SJCRH30 (cell line): ENCODE data around the gene DIP2B. TPM values are rescaled to one million over a fixed set of nuclear protein-coding genes. Genes with fewer than 3 reads are reported as not detected.
A peak's percentile ranks its signal among the peaks of the same experiment; 100 is the strongest.

ENCODE experiments used
- DNase-seq, 2 experiments: peaks; one replicate each; pipeline ENCODE4 v3.0.0-alpha.2; 2015 to 2020
- H3K27ac ChIP-seq: fragments of 250-450 bp; sonication (Bioruptor Pico); 2 replicates; pipeline ENCODE4 v1.5.1; 2020; ENCODE audit warnings: mild to moderate bottlenecking, moderate library complexity
- H3K27me3 ChIP-seq: fragments of 250-450 bp; sonication (Bioruptor Pico); 2 replicates; pipeline ENCODE4 v1.5.1; 2020; ENCODE audit warnings: mild to moderate bottlenecking, moderate library complexity
- H3K36me3 ChIP-seq: fragments of 250-450 bp; sonication (Bioruptor Pico); 2 replicates; pipeline ENCODE4 v1.5.1; 2020; ENCODE audit warnings: mild to moderate bottlenecking, moderate library complexity
- H3K4me1 ChIP-seq: fragments of 250-450 bp; sonication (Bioruptor Pico); 2 replicates; pipeline ENCODE4 v1.5.1; 2020; ENCODE audit warnings: mild to moderate bottlenecking, moderate library complexity
- H3K4me3 ChIP-seq: fragments of 250-450 bp; sonication (Bioruptor Pico); 2 replicates; pipeline ENCODE4 v1.5.1; 2020; ENCODE audit warnings: mild to moderate bottlenecking, moderate library complexity
- H3K9me3 ChIP-seq: fragments of 250-450 bp; sonication (Bioruptor Pico); replicated peaks from 2 replicates; pipeline ENCODE4 v1.5.1; 2020; ENCODE audit warnings: mild to moderate bottlenecking, moderate library complexity
- total RNA-seq: library from RNA; depleted of rRNA; stranded (reverse); fragments of >200 nt; shearing (Covaris generic); gene quantifications from 2 replicates; pipeline ENCODE4 v1.2.3, GENCODE V29; 2014

Gene DIP2B
- total RNA-seq, 1 experiment from 2014 or later: 37.1 TPM

DNA sequence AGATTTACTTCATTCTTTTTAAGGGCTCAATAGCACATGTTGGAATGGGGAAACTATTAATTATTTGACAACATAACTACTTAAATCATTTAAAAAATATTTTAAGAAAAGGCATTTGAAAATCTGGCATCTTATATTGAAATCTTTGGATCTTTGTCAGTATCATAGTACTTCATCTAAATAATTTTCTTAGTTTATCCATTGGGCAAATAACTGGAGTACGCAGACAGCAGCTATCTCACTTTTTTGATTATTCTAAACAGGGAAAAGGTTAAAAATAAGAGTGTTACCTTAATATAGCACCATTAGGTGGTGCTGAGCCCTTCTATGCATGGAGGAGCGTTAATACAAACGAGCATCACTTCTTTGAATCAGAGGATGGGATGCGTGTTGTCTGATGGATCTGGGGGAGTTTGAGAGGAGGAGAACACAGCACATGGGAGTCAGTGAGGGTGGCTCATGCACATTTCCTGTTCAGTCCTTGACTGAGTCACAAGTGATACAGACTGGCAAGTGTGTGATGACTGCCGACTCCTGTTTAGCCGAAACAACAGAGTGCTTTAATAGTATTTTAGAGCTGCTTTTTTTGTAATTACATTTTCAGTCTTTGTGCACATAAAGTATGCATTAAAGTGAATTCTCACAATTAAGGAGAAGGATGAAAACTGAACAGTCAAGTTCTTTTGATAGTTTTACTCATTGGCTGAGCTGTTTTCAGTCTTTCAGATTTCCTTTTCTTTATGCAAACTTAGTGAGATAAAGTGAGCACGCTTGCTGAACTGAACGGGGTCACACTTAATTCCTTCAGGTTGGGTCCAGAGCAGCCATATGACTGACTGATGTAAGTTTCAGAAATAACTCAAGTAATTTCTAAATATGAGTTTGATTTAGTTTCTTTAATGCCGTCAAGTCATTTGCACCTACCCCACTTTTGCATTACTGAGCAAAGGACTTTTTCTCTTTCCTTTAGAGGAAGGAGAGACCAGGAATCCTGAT is 92.7 kb downstream of the DIP2B start:
- no peaks in the 10 kb centered on the region for H3K4me1 ChIP-seq
- H3K9me3 ChIP-seq: no peaks in the 10 kb centered on the region
- H3K27ac ChIP-seq: no peak overlapping the region
- no peaks in the 10 kb centered on the region; the same call in 1 of the 2 replicates for H3K36me3 ChIP-seq
- no peaks in the 10 kb centered on the region for H3K27me3 ChIP-seq
- no peak overlapping the region for H3K4me3 ChIP-seq
- peak in 1 of 2 experiments; percentile 18 for DNase-seq

DNA sequence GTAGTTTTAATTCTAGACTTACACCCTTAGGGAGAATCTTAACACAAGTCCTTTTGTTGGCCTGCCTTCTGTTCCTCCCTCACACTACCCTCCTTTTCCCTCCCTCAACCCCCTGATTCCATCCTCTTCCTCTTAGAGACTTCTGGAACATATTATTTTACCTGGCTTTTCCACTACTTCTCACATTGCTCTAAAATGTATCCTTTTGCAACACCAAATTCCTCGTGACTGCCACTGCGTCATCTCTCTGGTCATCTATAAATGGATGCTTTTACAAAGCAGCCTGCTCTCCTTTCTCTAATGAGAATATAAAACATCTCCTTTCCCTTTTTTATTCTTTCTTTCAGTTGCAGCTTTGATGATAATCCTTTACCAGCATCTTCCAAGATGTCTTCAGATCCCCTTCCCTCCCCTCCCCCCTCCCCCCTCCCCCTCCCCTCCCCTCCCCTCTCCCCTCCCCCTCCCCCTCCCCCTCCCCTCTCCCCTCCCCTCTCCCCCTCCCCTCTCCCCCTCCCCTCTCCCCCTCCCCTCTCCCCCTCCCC is 93.6 kb downstream of the DIP2B start:
- Histone ChIP-seq H3K27me3 (no peaks in the 10 kb centered on the region), H3K36me3 (no peaks in the 10 kb centered on the region; the same call in 1 of the 2 replicates), H3K4me3 (no peak overlapping the region), H3K27ac (no peak overlapping the region), H3K4me1 (no peaks in the 10 kb centered on the region), H3K9me3 (no peaks in the 10 kb centered on the region)
- DNase-seq: no peak

DNA sequence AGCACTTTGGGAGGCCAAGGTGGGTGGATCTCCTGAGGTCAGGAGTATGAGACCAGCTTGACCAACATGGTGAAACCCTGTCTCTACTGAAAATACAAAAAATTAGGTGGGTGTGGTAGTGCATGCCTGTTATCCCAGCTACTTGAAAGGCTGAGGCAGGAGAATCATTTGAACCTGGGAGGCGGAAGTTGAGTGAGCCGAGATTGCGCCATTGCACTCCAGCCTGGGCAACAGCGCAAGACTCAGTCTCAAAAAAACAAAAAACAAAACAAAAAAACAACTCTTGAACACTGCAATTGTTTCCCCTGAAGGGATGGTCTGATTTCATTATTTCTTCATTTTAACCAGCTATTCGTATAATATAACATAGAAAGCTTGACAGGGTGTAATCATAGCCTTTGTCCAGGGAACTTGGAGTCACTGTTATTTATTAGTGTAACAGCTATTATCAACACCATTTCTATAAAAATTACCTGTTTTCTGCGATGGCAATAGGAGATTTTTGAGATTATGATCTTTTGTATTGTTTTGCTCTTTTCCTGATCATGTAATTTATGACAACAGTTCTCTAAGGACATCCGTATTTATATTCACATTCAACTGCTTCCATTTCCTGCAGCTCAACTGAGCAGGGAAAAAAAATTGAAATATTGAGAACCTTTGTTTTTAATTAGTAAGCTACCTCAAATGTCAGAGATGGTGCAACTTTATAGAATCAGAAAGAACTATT is 94.7 kb downstream of the DIP2B start:
- Histone ChIP-seq H3K9me3 (peaks cover 3% of the 10 kb centered on the region; the same call in 1 of the 2 replicates), H3K36me3 (no peaks in the 10 kb centered on the region; the same call in 1 of the 2 replicates), H3K4me1 (no peaks in the 10 kb centered on the region), H3K27me3 (no peaks in the 10 kb centered on the region), H3K27ac (no peak overlapping the region), H3K4me3 (no peak overlapping the region)
- no peak for DNase-seq

DNA sequence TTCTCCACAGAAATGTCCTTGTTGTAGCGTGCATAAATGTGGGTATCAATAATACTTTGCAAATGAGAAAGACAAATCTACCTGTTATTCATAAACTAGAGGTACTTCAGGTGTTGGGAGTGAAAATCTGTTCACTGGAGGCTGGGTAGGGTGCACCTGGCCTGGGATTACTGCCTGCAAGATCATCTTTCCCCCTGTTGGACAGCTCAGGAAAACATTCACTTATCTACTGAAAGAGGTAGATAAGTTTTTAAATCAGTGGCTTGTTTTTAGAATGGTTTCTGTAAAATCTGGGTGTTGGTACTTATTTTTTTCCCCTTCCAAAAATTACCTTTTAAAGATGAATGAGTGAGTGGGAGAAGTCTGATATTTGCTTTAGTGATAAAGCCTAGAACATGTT is 95.6 kb downstream of the DIP2B start:
- Histone ChIP-seq H3K9me3 (peaks cover 3% of the 10 kb centered on the region; the same call in 1 of the 2 replicates), H3K36me3 (no peaks in the 10 kb centered on the region; the same call in 1 of the 2 replicates), H3K4me3 (no peak overlapping the region), H3K4me1 (no peaks in the 10 kb centered on the region), H3K27me3 (no peaks in the 10 kb centered on the region), H3K27ac (no peak overlapping the region)
- DNase-seq: no peak

DNA sequence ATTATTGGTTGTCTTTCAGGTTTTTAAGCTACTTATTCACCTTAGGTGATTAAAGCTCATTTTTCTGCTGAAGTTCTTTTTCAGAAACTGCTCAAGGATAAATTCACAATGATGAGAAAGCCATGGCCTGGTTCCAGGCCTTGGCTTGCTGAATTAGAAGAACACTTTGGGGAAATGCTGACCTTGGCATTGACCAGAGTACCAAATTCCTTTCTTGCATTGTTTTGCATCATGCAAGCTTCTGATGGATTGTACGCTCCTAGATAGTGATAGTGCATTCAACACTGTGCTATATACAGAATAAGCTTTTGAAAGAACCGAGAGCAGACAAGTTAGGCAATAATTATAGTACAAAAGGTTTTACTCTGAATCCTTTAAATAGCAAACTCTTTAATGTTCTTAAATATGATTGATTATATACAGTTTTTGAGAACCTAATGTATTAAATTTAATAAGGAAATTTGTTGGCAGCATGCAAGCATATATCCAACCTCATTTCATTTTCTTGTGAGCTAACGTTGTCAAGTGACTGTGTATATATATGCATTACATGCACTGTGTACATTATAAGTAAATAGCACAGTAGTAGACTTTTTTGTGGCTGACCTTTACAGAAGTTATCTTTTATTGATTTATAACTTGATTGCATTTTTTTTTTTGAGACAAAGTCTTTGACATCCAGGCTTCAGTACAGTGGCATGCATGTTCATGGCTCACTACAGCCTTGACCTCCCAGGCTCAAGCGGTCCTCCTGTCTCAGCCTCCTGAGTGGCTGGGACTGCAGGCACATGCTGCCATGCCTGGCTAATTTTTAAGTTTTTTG is 99.2 kb downstream of the DIP2B start:
- no peaks in the 10 kb centered on the region for H3K4me1 ChIP-seq
- no peak for DNase-seq
- no peaks in the 10 kb centered on the region for H3K27me3 ChIP-seq
- H3K27ac ChIP-seq: no peak overlapping the region
- H3K9me3 ChIP-seq: peaks cover 3% of the 10 kb centered on the region; the same call in 1 of the 2 replicates
- H3K36me3 ChIP-seq: no peaks in the 10 kb centered on the region; the same call in 1 of the 2 replicates
- no peak overlapping the region for H3K4me3 ChIP-seq

DNA sequence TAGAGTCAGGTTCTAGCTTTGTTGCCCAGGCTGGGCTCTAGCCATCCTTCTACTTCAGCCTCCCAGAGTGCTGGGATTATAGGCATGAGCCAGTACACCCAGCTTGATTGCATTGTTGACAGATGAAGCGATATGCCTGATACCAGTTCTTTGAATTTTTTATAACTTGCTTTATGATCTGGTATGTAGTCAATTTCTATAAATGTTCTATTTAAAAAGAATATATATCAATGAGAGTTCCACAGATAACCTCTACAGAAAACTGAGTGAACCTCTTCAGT is 99.8 kb downstream of the DIP2B start:
- Histone ChIP-seq H3K27me3 (no peaks in the 10 kb centered on the region), H3K4me3 (no peak overlapping the region), H3K27ac (no peak overlapping the region), H3K36me3 (no peaks in the 10 kb centered on the region; the same call in 1 of the 2 replicates), H3K4me1 (no peaks in the 10 kb centered on the region), H3K9me3 (peaks cover 3% of the 10 kb centered on the region; the same call in 1 of the 2 replicates)
- DNase-seq: no peak

DNA sequence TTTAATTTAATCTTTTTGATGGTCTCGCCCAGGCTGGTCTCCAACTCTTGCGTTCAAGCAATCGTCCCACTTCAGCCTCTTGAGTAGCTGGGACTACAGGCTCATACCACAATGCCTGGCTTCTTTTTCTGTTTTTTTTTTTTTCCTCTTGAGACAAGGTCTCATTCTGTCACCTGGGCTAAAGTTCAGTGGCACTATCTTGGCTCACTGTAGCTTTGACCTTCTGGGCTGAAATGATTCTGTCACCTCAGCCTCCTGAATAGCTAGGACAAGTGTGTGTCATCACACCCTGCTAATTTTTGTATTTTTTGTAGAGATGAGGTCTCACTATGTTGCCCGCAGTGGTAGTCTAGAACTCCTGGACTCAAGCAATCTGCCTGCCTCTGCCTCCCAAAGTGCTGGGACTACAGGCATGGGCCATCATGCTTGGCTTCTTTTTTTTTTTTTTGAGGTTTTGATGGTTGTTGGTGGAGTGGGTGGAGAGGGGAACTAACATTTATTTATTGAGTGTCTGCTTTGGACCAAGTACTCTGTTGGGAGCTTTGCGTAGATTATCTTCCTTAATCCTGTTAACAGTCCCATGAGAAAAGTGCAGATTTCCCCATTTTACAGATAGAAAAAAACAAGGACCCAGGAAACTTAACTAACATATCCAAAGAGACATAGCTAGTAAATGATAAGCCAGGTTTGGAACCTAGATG is 102.0 kb downstream of the DIP2B start:
- no peaks in the 10 kb centered on the region for H3K36me3 ChIP-seq
- peaks cover 3% of the 10 kb centered on the region; the same call in 1 of the 2 replicates for H3K9me3 ChIP-seq
- H3K4me1 ChIP-seq: no peaks in the 10 kb centered on the region
- H3K27me3 ChIP-seq: no peaks in the 10 kb centered on the region
- DNase-seq: no peak
- no peak overlapping the region for H3K27ac ChIP-seq
- no peak overlapping the region for H3K4me3 ChIP-seq

DNA sequence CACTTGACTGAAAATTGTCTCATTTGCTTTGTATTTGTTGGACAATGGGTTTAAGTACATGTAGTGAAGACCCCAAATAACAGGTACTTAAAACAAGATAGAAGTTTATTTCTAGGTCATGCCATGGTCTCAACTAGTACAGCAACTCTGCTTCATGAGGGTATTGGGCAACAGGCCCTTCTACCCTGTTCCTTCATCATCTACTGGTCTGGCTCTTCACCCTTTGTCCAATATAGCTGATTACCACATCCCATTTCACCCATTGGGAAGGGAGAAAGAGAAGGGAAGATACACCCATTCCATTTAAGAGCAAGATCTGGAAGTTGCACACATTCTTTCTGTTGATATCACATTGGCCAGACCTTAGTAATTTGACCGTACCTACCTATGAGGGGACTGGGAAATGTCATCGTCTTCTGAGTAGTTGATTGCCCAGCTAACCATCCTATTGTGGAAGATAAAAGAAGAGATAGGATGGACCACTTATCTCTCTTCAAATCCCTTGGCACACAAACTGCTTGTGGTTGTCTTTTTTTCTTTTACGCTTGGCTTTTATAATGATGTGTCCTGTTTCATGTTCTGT is 104.6 kb downstream of the DIP2B start:
- Histone ChIP-seq H3K4me3 (no peak overlapping the region), H3K9me3 (no peaks in the 10 kb centered on the region), H3K27me3 (no peaks in the 10 kb centered on the region), H3K27ac (no peak overlapping the region), H3K36me3 (no peaks in the 10 kb centered on the region), H3K4me1 (peaks cover 11% of the 10 kb centered on the region)
- DNase-seq: no peak

DNA sequence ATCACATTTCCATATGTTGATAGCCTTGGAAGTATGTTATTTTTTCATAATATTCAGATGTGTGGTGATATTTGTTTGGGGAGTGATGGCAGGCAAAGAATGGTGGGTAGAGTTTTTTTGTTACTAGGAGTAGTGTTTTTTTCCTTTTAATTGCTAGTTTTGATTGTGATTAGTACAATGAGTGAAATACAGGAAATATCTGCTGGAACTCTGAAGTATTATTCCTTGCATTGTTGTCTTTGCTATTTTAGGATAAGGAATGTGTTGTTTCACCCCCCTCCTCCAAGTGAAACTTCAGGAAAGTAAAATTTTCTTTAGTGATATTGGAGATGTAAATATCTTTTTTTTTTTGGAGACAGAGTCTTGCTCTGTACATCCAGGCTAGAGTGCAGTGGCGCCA is 105.4 kb downstream of the DIP2B start:
- DNase-seq: no peak
- no peaks in the 10 kb centered on the region for H3K36me3 ChIP-seq
- peaks cover 14% of the 10 kb centered on the region for H3K4me1 ChIP-seq
- H3K9me3 ChIP-seq: 0 out of 2 replicates have a peak, but pooled peaks cover 2% of the 10 kb centered on the region
- no peak overlapping the region for H3K27ac ChIP-seq
- no peaks in the 10 kb centered on the region for H3K27me3 ChIP-seq
- H3K4me3 ChIP-seq: no peak overlapping the region

DNA sequence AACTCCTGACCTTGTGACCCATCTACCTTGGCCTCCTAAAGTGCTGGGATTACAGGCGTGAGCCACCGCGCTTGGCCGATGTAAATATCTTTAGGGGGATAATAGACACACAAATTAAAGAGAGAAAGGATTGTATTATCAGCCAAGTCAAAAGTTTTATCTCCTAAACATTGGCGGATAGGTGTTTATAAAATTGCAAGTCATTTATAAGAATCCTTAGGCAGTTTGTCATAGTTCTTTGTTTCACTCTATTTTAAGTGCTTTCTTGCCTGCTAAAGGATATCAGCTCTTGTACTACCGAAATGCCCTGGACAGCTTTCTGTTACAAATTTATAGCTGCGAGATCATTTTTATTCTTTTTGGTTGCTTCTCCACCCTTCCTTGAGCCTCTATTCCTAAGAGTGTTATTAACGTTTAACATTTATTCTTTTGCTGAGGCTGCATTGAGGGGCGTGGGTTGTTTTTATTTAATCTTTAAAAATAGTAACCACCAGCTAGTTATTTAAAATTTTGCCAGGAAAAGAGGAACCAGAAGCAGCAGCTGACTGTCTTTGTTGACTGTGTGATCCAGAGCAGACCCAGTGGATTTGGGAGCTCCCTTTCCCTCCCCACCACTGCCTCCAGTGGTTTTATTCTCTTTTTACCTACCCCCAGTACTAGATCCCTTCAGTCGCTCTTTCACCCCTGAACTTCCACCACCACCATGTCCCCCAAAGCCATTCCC is 106.4 kb downstream of the DIP2B start:
- DNase-seq: no peak
- 0 out of 2 replicates have a peak, but pooled peaks cover 3% of the 10 kb centered on the region for H3K9me3 ChIP-seq
- H3K27ac ChIP-seq: no peak overlapping the region
- no peaks in the 10 kb centered on the region for H3K27me3 ChIP-seq
- H3K4me3 ChIP-seq: no peak overlapping the region
- H3K36me3 ChIP-seq: no peaks in the 10 kb centered on the region
- peaks cover 18% of the 10 kb centered on the region for H3K4me1 ChIP-seq

DNA sequence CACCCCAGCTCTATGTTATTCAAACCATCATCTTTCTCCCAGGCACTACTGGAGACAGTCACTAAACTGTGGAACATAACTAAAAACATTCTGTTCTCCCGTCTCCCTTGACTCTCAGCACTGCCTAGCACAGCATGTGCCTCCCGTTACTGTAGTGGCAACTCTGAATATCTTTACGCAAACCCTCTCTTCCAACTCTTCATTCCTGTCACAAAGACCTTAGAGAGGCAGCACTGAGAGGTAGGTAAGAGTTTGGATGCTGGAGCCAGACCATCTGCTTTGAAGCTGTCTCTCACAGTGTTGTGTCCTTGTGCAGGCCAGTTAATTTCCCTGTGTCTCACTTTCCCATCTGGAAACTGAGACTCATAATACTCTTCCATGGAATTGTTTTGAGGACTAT is 108.1 kb downstream of the DIP2B start:
- no peak overlapping the region for H3K27ac ChIP-seq
- no peak for DNase-seq
- H3K9me3 ChIP-seq: 0 out of 2 replicates have a peak, but pooled peaks cover 3% of the 10 kb centered on the region
- H3K36me3 ChIP-seq: no peaks in the 10 kb centered on the region
- H3K4me3 ChIP-seq: no peak overlapping the region
- peaks cover 18% of the 10 kb centered on the region for H3K4me1 ChIP-seq
- H3K27me3 ChIP-seq: no peaks in the 10 kb centered on the region

DNA sequence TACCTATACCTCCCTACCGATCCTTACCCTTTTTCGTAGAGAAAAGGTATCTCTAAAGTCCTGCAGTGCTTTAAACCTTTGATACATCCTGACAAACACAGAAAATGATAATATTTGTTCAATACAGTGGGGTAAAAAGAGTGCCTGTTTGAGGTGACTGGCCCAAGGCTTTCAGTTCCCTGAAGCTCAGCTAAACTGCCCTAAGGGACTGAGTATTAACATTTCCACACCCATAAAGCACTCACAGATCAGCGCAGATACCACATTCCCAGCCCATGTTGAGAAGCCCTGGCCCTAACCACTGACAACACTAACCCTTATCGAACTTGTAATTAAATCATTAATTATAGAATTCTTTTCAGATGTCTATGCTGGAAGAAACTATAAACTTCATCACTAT is 108.7 kb downstream of the DIP2B start:
- H3K27me3 ChIP-seq: no peaks in the 10 kb centered on the region
- H3K27ac ChIP-seq: no peak overlapping the region
- peaks cover 18% of the 10 kb centered on the region for H3K4me1 ChIP-seq
- H3K9me3 ChIP-seq: 0 out of 2 replicates have a peak, but pooled peaks cover 3% of the 10 kb centered on the region
- no peak for DNase-seq
- no peaks in the 10 kb centered on the region for H3K36me3 ChIP-seq
- no peak overlapping the region for H3K4me3 ChIP-seq
